ENCODE measurements around the gene LCN2. TPM values are rescaled to one million over a fixed set of nuclear protein-coding genes. Genes with fewer than 3 reads are reported as not detected.
"Not testable (repeated sequence)": the region's sequence is repeated elsewhere in the genome, so short reads cannot be mapped to it uniquely, and the experiment has no call there.

LCN2 gene
- total RNA-seq, 1 experiment from 2014 or later = 153 TPM

DNA sequence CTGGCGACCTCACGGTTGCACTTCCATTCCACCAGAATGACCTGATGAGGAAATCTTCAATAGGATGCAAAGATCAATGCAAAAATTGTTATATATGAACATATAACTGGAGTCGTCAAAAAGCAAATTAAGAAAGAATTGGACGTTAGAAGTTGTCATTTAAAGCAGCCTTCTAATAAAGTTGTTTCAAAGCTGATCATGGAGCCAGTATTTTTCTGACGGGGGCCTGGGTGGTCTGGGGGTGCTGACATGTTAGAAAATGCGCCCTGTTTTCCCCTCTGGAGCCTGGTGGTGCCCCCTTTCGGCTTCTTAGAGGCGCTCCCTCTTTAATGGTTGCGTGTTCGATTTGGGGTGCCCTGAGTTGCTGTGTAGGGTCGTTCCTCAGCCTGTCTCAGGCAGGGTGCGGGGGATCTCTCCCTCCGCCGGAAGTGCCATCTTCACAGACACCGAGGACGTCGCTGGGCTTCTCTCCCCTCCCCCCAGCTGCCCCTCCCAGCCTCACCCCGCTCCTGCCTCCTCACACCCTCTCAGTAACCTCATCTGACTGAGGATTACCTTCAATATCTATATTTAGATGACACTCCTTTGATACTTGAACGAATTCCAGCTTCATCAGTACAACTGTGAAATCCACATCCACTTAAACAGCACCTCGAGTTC, 40.1 kb upstream of the LCN2 start:
- no peak overlapping the region for H3K4me2 ChIP-seq (ENCODE audit: low read length)
- H2AFZ ChIP-seq (ENCODE audit: low read length) = no peak overlapping the region
- no peaks in the 10 kb centered on the region for H3K9me2 ChIP-seq (replicated peaks; ENCODE audit: low read length)
- no peaks in the 10 kb centered on the region for H3K9me3 ChIP-seq (ENCODE audit: low read length)
- H3K27me3 ChIP-seq (ENCODE audit: low read length) = no peaks in the 10 kb centered on the region
- H3K4me3 ChIP-seq (ENCODE audit: low read length) = no peak overlapping the region
- H3K4me1 ChIP-seq (ENCODE audit: insufficient read depth, low read length) = no peaks in the 10 kb centered on the region
- no peaks in the 10 kb centered on the region for H4K20me1 ChIP-seq (ENCODE audit: low read length)
- no peak overlapping the region for H3K9ac ChIP-seq (ENCODE audit: low read length)
- ChIA-PET POLR2A (ENCODE audit: unreplicated experiment) (no interaction called here), CTCF (no interaction called here)
- ATAC-seq = no peak
- TF ChIP-seq EZH2 (IDR thresholded peaks at IDR 0.05; ENCODE audit: low read length, unreplicated experiment) (no peak), EZH2phosphoT487 (IDR thresholded peaks at IDR 0.05; ENCODE audit: borderline replicate concordance, low read length) (no peak)
- TF ChIP-seq, protein P1, sequence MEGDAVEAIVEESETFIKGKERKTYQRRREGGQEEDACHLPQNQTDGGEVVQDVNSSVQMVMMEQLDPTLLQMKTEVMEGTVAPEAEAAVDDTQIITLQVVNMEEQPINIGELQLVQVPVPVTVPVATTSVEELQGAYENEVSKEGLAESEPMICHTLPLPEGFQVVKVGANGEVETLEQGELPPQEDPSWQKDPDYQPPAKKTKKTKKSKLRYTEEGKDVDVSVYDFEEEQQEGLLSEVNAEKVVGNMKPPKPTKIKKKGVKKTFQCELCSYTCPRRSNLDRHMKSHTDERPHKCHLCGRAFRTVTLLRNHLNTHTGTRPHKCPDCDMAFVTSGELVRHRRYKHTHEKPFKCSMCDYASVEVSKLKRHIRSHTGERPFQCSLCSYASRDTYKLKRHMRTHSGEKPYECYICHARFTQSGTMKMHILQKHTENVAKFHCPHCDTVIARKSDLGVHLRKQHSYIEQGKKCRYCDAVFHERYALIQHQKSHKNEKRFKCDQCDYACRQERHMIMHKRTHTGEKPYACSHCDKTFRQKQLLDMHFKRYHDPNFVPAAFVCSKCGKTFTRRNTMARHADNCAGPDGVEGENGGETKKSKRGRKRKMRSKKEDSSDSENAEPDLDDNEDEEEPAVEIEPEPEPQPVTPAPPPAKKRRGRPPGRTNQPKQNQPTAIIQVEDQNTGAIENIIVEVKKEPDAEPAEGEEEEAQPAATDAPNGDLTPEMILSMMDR (conservative IDR thresholded peaks at IDR 0.05; ENCODE audit: low read depth, low read length) = no peak
- no peak overlapping the region for H3K27ac ChIP-seq (ENCODE audit: low read length)
- no peaks in the 10 kb centered on the region for H3F3A ChIP-seq (ENCODE audit: low read length, unreplicated experiment)
- no TSS peak for BruUV-seq (replicated peaks)
- no peak for DNase-seq
- H3K79me2 ChIP-seq (ENCODE audit: low read length) = no peaks in the 10 kb centered on the region
- H3K36me3 ChIP-seq (ENCODE audit: low read depth, low read length) = peaks cover 9% of the 10 kb centered on the region; the same call in 1 of the 2 replicates
- intact Hi-C loops (cut with micrococcal nuclease) = no loop called here

DNA sequence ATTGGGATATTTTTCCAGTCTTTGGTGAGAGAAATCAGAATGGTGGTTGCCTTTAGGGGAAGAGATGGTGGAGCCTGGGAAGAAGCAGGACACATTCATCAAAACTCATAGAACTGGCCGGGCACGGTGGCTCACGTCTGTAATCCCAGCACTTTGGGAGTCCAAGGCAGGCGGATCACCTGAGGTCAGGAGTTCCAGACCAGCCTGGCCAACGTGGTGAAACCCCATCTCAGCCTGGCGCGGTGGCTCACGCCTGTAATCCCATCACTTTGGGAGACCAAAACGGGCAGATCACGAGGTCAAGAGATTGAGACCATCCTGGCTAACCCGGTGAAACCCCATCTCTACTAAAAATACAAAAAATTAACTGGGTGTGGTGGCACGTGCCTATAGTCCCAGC, 37.5 kb upstream of the LCN2 start:
- H3K27me3 ChIP-seq (ENCODE audit: low read length); H3K9me3 ChIP-seq (ENCODE audit: low read length); H3K9ac ChIP-seq (ENCODE audit: low read length); H3K4me2 ChIP-seq (ENCODE audit: low read length); BruUV-seq (replicated peaks); H3K36me3 ChIP-seq (ENCODE audit: low read depth, low read length); H3K27ac ChIP-seq (ENCODE audit: low read length); H4K20me1 ChIP-seq (ENCODE audit: low read length); intact Hi-C loops (cut with micrococcal nuclease); H2AFZ ChIP-seq (ENCODE audit: low read length); ATAC-seq; H3K9me2 ChIP-seq (replicated peaks; ENCODE audit: low read length); H3F3A ChIP-seq (ENCODE audit: low read length, unreplicated experiment); H3K4me1 ChIP-seq (ENCODE audit: insufficient read depth, low read length); DNase-seq; CTCF ChIA-PET; H3K4me3 ChIP-seq (ENCODE audit: low read length); POLR2A ChIA-PET (ENCODE audit: unreplicated experiment); H3K79me2 ChIP-seq (ENCODE audit: low read length): not testable (repeated sequence)

DNA sequence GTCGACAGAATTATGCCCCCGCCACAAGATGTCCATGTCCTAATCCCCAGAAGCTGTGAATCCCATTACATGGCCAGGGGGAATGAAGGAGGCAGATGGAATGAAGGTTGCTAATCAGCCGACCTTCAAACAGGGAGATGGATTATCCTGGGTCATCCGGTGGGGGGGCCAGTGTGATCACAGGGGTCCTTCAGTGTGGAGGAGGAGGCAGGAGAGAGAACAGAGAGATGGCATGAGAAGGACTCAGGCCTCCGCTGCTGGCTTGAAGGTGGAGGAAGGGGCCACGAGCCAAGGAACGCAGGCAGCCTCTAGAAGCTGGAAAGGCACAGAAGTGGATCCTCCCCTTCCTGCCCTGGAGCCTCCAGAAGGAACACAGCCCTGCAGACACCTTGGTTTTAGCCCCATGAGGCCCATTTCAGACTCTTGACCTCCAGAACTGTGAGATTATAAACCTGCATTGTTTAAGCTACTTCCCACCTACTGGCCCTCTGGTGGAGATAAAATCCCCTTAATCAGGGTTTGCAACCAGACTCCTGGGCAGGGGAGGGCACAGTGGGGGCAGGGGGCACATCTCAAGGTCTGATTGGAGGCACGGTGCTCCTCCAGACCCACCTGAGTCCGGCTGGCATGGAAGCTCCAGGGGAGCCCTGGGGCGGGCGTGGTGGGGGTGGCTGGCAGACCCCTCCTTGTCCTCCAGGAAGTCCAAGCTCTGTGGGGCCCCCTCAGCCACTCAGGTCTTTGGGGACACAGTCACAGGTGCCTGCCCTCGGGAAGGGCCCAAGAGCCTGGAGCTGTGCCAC, 35.5 kb upstream of the LCN2 start:
- Histone ChIP-seq H3K36me3 (ENCODE audit: low read depth, low read length) (peaks cover 3% of the 10 kb centered on the region; the same call in 1 of the 2 replicates), H2AFZ (ENCODE audit: low read length) (no peak overlapping the region), H3K27ac (ENCODE audit: low read length) (no peak overlapping the region), H3K27me3 (ENCODE audit: low read length) (no peaks in the 10 kb centered on the region), H3K4me3 (ENCODE audit: low read length) (no peak overlapping the region), H3K9me3 (ENCODE audit: low read length) (no peaks in the 10 kb centered on the region), H3F3A (ENCODE audit: low read length, unreplicated experiment) (no peaks in the 10 kb centered on the region), H3K79me2 (ENCODE audit: low read length) (no peaks in the 10 kb centered on the region), H3K9me2 (replicated peaks; ENCODE audit: low read length) (no peaks in the 10 kb centered on the region), H4K20me1 (ENCODE audit: low read length) (no peaks in the 10 kb centered on the region), H3K4me2 (ENCODE audit: low read length) (no peak overlapping the region), H3K4me1 (ENCODE audit: insufficient read depth, low read length) (peaks cover 6% of the 10 kb centered on the region), H3K9ac (ENCODE audit: low read length) (no peak overlapping the region)
- ChIA-PET CTCF (no interaction called here), POLR2A (ENCODE audit: unreplicated experiment) (interaction anchor here (0.6 kb wide), 1 partner anchor 22 kb away, joined by 7 read pairs; no protein-coding TSS in a partner anchor)
- DNase-seq = no peak
- no peak for ATAC-seq
- intact Hi-C loops (cut with micrococcal nuclease) = no loop called here
- BruUV-seq (replicated peaks) = no TSS peak
- TF ChIP-seq, protein P1 (conservative IDR thresholded peaks at IDR 0.05; ENCODE audit: low read depth, low read length) = no peak
- TF ChIP-seq EZH2 (IDR thresholded peaks at IDR 0.05; ENCODE audit: low read length, unreplicated experiment) = no peak

All from PC-3 (cell line).